ENCODE results near the gene ASPN.

DNA sequence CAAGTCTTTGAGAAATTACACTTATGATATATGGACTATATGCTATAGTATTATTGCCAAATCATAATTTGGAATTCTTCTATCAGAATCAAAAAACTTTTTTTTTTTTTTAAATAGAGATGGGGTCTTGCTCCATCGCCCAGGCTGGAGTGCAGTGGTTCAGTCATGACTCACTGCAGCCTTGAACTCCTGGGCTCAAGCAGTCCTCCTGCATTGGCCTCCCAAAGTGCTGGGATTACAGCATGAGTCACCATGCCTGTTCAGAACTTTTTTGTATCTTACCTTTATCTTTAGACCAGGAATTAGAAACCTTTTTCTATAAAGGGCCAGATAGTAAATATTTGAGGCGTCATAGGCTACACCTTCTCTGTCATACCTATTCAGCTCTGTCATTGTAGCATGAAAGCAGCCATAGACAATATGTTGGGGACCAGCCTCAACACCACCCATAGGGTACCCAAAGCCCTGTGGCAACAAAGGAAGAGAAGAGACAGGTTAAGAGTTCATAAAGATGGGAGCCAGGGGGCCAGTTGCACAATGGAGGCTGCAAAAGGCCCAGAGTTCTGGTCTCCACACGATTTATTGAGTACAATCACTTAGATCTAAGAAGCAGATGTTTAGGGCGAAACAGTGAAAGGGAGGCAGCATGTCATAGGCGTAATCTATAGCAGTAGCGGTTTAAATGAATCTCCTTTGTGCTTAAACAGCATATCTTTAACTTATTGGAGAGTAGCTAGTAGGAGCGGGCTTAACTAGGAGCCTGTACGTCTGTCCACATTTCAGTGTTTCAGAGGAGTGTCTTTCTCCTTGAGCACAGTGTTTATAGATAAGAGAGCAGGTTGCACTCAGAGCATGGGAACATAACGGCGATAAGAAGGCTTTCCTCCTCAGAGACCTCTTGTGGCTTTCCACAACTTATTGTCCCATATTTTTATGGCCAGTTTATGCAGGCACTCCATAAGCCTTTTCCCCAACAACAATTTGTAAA lies 41.0 kb upstream of the ASPN start:
- no peak for TF ChIP-seq ZNF274 (IDR thresholded peaks at IDR 0.05; ENCODE audit: low read depth, low read length)
- TF ChIP-seq SUZ12 (IDR thresholded peaks at IDR 0.05; ENCODE audit: extremely low read depth, insufficient read depth, insufficient read length), result no peak

All from NT2/D1 (cell line).